GM21529 (cell line): Measurements from ENCODE around the gene EFCAB12.
"Not testable (repeated sequence)": the region's sequence is repeated elsewhere in the genome, so short reads cannot be mapped to it uniquely, and the experiment has no call there.

ENCODE experiments used
- ATAC-seq: cut with Tn5 transposase; IDR thresholded peaks from one replicate; pipeline ENCODE4 v1.9.1; 2021; ENCODE audit not compliant: unreplicated experiment

Gene EFCAB12

DNA sequence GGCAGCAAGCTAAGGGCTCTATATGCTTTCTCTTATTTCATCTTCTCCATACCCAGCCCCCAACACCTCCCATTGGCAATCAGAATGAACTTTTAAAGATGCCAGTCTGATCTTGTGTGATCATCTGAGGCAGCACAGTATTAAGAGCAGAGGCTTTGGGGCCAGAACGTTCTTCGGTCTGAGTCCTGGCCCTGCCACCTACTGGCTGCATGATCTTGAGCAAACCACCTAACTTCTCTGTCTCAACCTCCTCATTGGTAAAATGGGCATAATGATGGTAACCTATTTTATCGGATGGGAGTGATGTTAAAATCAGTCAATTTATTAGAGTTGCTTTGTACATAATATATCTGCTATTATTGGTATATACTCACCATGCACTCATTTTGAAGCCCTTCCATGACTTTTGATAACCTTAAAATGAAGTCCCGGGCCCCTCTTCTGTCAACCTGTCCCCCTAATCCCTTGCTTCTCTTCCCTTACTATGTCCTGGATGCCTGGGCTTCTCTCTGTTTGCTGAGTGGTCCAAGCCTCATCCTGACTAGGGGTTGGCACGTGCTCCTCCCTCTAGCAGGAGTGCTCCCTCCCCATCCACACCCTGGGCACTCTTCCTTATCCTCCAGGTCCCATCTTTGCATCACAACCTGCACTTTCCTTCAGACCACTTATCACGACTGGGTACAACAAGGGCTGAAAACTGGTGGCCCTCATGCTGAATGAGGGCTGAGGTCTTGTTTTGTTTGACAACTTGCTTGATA, 6.3 kb downstream of the EFCAB12 start:
- ATAC-seq = no peak

DNA sequence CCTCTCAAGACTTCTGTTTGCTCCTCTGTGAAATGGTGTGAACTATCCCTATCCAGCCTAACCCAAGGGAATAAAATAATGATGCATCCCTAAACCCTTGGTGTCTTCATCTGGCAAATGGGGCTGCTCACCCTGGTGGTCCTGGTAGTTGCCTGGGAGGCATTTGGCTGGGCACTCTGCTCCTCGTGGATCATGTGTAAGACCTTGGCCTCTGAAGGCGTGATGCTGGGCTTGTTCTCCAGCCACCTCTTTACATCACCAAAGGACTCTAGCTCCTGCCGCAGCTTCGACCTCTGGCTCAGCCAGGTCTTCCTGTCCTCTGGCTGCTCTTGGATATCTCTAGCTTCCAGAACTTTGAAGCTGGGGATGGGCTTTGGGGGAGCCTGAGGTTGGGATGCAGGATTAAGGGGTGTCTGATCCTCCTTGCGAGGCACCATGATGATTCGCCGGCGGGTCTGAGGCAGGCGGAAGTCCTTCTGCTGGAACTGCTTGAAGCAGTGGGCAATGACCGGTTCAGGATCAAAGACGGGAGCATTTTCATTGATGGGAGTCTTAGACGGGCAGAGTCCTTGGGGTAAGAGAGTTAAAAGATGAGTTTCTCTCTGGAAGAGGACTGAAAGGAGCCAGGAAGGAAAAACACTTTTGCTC, 7.1 kb downstream of the EFCAB12 start:
- no peak for ATAC-seq

DNA sequence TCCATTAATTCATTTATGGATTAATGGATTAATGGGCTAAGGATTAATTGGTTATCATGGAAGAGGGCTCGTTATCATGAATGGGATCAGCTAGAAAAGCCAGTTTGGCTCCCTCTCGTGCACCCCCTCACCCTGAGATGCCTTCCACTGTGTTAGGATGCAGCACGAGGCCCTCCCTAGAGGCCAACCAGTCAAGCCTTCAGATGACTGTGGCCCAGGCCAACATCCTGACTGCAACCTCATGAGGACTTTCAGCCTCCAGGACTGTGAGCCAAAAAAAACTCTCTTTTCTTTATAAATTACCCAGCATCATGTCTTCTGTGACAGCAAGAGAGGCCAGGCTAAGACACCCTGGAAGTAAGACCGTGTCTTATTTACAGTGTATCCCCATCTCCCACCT, 9.0 kb downstream of the EFCAB12 start:
- no peak for ATAC-seq

DNA sequence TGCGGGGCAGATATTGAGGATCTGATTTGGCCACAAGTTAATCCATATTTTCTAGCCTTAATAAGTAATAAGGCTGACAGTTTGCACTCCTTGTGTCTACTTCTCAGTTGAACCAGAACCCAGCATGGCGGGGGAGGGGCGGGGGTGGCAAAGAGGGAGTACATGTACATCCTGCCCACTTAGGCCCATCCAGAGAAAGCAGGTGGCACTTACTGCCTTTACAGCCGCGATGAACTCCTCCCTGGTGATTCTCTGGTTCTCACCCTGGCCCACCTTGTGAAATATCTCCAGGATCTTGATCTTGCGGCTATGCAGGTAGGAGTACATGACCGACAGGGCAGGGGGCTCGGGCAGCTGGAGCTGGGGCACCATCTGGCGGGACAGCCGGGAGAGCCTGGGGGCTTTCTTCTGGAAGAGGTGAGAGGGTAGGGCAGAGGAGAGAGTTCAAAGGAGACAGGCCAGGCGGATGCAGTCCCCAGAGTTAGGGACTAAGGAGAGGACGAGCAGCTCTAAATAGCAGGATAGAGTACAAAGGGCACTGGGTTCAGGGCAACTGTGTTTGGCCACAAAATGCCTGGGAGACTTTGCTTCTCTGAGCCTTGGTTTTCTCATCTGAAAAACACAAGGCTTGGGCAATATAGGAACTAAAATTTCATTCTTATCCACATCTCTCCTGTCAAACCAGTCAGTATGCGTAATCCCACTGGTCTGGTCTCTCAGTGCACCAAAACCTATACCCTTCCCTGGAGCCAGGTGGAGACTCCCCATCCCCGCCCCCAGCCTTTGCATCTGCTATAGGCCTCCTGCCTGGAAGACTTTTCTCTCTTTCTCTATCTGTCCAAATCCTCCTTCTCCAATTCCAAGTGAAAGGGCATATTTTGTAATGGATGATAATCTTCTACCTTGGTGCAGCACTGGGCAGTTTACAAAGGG, 10.1 kb downstream of the EFCAB12 start:
- no peak for ATAC-seq

DNA sequence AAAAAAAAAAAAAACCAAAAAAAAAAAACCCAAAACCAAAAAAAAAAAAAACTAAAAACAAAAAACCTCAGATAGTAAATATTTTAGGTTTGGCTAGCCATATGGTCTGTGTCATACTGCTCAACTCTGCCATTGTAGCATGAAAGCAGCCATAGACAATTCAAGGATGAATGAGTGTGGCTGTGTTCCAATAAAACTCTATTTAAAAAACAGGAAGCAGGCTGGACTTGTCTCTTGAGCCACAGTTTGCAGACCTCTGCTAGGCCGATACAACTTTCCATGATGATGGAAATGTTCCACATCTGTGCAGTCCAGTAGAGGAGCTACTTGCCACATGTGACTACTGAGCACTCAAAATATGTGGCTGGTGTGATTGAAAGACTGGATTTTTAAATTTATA, 11.1 kb downstream of the EFCAB12 start:
- ATAC-seq = no peak

DNA sequence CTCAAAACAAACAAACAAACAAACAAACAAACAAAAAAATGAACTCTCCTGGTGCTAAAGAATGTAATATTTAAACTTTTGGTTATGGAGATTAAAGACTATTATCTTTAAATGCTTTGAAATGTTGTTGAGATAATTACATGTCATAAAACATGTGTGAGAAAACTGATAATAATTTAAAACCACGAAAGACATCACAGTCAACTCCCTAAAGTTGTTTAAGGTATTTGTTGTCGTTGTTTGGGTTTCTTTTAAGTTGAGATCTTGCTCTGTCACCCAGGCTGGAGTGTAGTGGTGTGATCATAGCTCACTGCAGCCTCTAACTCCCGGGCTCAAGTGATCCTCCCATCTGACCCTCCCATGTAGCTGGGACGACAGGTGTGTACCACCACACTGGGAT, 12.0 kb downstream of the EFCAB12 start:
- no peak for ATAC-seq

DNA sequence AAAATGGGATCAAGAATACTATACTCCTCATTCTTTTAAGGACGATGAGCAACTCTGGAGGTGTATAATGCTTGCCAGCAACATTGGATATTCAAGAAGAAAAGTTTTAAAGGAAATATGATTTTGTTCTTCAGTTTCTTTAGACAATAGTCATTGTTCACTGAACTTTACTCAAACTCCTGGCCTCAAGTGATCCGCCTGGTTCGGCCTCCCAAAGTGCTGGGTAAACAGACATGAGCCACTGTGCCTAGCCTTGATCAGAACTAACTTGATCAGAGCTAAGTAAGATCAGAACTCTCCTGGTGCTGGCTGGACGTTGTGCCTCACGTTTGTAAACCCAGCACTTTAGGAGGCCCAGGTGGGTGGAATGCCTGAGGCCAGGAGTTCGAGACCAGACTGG, 12.6 kb downstream of the EFCAB12 start:
- no peak for ATAC-seq

DNA sequence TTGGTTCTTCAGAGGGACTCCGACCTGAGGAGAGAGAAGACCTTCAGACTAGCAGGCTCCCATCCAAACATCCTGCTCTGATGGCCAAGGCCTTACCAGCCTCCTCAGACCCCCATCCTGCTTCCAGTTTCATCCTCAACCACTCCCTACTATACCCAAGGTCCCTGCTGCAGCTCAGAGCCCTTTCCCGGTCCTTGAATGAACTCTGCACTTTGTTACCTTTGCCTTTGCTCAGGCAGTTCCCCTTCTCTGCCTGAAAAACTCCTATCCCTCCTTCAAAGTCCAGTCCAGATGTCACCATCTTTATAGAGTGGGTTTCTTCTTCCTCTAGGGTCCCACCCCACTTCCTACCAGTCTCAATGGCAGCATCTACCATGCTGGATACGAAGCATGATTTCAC, 13.1 kb downstream of the EFCAB12 start:
- ATAC-seq = no peak

DNA sequence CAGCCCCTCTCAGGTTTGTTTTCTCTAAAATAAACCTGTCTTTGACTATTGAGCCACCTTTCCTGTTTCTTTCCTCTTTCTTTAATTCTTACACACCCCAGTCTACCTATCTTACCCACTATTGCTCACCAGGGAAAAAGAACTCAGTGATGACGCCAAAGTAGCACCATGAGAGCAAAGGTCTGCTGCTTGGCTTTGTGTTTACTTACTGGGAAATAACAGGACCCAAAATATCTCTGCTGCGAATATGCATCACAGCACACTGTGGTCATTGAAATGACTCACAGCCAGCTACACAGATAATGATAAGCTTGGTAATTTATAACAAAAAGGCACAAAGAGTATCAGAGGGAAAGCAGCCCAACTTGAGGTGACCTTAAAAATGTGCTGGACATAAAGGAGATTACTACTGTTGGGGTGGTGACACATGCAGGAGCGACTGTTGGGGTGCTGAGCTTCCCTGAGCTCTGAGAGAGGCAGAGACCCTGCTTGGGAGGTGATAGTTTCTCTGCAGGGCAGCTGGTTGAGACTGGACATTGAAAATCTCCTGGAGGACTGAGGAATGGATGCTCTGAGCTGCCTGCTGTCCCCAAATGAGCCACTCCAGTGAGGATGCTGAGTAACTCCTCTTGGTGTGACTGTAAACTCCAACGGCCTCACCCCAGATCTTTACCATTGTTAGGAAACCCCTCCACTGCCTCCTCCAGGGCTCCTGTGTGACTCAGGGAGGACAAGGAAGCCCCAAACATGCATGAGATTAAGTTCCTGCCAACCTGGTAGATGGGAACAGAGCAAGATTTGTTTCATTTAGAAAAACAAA, 14.5 kb downstream of the EFCAB12 start:
- no peak for ATAC-seq

DNA sequence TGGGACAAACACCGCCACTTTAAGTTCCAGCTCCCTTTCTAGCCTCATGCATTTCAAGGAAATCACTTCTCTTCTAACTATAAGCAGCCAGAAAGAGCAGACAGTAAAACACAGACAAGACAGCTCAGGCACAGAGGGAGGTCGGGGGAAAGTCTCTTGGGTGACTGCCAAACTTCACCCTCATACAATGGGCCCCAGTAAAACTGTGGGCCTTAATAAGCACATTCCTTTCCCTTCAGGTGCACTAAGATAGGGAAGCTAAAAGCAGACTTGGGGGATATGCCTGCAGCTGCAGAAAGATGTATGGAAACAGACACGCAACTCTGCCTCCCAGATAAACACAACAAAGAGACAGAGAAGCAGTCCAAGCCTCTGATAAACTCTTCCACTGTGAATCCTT, 15.2 kb downstream of the EFCAB12 start:
- not testable (repeated sequence) for ATAC-seq

DNA sequence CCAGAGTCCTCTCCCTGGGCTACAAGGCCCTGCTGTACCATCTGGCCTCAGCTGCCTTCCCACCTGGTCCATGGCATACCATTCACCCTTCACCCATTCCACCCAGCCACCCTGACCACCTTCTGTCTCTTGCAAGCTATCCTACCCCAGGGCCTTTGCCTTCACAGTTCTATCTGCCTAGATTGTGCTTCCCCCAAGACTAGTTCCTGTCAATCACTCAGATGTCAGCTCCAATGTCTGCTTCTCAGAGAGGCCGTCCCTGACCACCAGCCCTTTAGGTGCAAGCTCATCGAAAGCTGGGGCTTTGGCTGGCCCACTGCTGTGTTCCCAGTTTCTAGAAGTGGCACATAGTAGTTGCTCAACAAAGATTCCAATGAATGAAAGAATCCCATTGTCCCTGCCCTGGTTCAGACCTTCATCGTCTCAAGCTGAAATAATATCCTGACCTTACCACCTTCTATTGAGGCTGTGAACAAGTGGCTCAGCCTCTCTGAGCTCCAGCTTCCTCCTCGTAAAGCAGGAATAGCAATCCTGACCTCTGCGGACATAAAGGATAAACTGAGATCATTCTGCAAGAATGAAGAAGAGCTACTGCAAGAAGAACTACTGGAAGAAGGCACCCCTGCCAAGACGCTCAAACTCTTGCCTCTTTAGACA, 15.8 kb downstream of the EFCAB12 start:
- no peak for ATAC-seq

DNA sequence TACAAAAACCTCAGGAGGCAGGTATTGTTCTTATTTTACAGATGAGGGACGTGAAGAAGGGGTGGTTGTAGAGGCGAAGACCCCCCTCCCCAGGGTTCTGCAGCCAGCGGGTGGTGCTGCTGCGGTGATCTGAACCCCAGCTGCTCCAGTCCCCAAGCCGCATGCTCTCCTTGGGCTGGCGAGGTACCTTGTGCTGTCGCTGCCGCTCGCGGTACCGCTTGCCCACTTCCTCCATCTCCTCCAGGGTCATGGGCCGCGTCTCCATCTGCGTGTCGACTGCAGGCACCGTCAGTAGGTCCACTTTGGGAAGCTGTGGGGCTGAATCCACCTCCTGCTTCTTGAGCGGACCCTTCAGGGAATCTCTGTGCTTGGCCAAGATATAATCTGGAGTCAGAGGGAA, 17.5 kb downstream of the EFCAB12 start:
- no peak for ATAC-seq

DNA sequence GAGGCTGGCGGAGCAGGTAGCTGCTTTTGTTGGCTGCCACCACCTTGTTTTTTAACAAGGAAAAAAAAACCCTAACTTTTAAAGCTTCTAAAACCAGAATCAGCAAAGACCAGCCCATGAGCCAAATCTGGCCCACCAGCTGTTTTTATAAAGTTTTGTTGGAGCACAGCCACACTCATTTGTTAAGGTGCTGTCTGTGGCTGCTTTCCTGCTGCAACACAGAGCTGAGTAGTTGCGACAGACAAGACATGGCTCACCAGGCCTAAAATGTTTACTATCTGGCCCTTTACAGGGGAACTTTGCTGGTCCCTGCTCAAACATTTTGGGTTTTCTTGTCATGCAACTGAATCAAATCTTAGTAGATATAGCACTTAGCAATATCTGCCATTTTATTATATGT, 18.9 kb downstream of the EFCAB12 start:
- ATAC-seq = no peak

DNA sequence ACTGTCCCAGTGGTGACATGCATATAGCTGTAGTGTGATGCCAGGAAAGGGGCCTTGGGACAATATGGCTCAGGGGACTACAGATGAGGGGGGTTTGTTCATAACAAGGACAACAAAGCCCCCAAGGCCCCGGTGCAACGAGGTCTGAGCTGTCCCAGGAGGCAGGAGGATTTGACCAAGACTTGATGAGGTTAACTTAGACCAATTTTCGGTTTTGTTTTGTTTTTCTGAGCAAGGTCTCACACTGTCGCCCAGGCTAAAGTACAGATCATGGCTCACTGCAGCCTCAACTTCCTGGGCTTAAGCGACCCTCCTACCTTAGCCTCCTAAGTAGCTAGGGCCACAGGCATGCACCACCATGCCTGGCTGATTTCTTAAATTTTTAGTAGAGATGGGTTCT, 23.8 kb downstream of the EFCAB12 start:
- ATAC-seq = peak; percentile 45

DNA sequence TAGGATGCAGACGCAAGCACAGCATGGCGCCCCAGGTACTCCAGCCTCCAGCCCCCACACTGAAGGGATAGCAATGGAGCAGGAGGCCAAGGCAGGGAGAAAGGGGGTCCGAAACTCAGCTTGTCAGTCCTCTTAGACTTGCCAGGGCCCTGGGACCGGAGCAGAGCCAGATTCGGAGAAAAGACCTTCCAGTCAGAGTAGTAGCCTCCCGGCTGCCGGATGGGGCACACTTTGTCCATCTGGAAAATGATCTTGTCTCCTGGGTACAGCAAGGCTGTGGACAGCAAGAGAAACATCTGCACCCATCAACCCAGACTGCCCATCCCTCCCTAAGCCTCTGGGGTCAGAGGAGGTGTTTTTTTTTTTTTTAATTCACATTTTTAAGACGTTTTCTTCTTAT, 24.3 kb downstream of the EFCAB12 start:
- ATAC-seq = no peak

DNA sequence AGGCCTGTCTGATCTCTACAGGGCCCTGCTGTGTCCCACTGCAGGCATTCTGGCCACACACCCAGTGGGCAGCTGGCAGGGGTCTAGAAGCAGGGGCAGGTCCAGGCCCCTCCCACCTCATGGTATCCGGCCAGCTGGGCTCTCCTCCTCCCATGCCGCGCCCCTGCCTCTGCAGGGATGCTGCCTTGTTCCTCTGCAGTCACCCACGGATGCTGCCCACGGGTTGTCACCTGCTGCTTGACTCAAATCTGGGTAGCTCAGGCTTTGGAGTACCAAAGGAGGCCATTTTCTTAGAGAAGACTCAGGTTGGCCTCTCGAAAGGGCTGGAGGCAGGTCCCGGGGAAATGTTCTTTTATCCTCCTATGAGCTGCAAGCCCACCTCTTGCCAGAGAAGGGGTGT, 25.0 kb downstream of the EFCAB12 start:
- no peak for ATAC-seq

DNA sequence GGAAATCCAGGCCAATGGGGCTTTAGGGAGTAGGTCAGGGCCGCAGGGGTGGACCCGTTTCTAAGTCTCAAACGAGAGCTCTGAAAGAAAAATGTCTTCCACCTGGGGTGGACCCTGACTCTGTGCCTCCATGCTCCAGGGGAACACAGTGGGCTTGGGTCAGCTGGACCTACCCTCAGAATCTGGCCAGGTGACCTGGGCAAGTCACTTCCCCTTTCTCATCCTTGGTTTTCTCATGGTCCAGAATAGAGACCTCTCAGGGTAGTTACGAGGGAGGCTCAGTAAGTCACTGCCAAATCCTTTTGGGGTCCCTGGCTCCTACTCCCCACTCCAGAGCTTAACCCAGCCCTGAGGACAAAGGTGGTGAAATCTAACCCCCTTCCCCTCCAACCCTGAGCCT, 25.8 kb downstream of the EFCAB12 start:
- no peak for ATAC-seq

DNA sequence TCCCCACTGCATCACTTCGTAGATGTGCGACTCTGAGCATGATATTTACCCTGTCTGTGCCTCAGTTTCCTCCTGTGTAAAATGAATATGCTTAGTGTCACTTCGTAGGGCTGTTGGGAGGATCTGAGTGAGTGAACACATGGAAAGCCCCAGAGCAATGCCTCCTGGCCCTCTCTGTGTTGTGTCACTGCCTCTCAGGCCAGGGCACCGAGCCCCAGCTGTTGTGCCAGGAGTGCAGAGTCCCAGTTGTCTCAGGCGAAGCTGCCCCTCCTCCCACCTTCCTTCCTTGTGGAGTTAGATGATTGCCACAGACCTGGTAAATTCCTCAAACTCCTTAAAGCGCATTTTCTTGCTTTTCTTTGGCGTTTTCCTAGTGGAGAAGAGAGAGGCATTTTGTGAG, 26.2 kb downstream of the EFCAB12 start:
- no peak for ATAC-seq

DNA sequence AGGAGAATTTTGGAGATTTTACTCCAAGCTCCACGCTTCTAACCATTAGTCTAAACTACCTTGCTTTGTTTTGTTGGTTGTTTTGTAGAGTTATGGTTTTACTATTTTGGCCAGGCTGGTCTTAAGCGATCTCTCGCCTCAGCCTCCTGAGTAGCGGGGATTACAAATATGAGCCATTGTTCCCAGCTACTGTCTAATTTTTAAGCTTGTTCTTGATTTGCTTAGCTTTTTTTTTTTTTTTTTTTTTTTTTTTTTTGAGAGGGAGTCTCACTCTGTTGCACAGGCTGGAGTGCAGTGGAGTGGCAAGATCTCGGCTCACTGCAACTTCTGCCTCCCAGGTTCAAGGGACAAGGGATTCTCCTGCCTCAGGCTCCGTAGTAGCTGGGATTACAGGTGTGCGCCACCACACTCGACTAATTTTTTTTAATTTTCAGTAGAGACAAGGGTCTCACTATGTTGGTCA, 28.5 kb downstream of the EFCAB12 start:
- peak; percentile 21 for ATAC-seq

DNA sequence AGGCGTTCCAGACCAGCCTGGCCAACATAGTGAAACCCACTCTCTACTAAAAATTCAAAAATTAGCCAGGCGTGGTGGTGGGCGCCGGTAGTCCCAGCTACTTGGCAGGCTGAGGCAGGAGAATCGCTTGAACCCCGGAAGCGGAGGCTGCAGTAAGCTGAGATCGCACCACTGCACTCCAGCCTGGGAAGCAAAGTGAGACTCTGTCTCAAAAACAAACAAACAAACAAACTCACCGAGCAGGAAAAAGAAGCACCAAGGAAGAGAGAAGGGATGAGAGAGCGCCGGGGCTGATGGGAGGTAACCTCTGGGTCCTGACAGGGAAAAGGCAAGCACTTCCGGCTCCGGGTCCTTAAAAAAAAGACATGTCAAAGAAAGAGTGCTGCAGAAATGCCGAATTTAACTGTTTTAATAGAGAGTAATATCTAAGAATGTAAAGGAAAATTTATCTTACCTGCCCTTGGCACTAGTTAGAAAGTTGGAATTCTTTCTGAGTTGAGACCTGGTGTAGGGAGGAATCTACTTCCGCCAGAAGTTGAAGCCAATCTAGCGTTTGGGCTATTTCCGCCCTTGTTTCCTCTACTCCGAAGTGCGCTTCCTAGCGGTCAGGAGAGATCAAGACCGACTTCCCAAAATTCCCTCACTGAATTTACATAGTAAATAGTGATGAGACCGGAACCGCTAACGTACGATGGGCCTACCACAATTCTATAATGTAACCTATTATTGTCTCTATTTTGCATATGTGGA, 29.1 kb downstream of the EFCAB12 start:
- ATAC-seq = peak; percentile 82
